ENCODE measurements around the gene PPP1R12C. TPM values are rescaled to one million over a fixed set of nuclear protein-coding genes. Genes with fewer than 3 reads are reported as not detected.

Gene PPP1R12C
- total RNA-seq, 6 experiments from 2014 or later: 35.6 to 48.1 (median 41.7) TPM

- WGBS (ENCODE audit: insufficient coverage, low coverage, low lambda C conversion rate, missing lambda C conversion rate): 8% methylated on average over 26 of the region's 55 CpGs
- H3K36me3 ChIP-seq: no peaks in the 10 kb centered on the region
Measured at GRCh38 chr19:55080121-55080967, 37.1 kb downstream of the PPP1R12C start.

GRCh38 chr19:55079400-55080038, 37.9 kb downstream of the PPP1R12C start:
- DNase-seq: peak in 1 of 3 donors; percentile 19
- peaks cover 0 to 8% (median 0%) of the 10 kb centered on the region in 4 donors for H3K4me1 ChIP-seq
- TF ChIP-seq CTCF (IDR thresholded peaks at IDR 0.05): no peak
- no peak for TF ChIP-seq POLR2A (IDR thresholded peaks at IDR 0.05)
- peaks cover 0 to 8% of the 10 kb centered on the region in 2 donors for H3K27me3 ChIP-seq
- no peaks in the 10 kb centered on the region for H3K9me3 ChIP-seq
- H3K27ac ChIP-seq: no peak overlapping the region
- H3K4me3 ChIP-seq: no peak overlapping the region
- intact Hi-C loops (cut with DNase I): no loop called here
- no peaks in the 10 kb centered on the region for H3K36me3 ChIP-seq
- ATAC-seq: no peak
- WGBS (ENCODE audit: insufficient coverage, low coverage, low lambda C conversion rate, missing lambda C conversion rate): 58% methylated on average over 6 of the region's 19 CpGs

More at GRCh38 chr19:55080121-55080967, 37.1 kb downstream of the PPP1R12C start:
- peak; percentile 52 to 74 (median 68) for ATAC-seq
- peaks cover 0 to 8% of the 10 kb centered on the region in 2 donors for H3K27me3 ChIP-seq
- DNase-seq: peak in 2 of 3 donors; percentile 51 to 66
- peak overlapping the region in 1 of 3 donors; percentile 38 for H3K4me3 ChIP-seq
- H3K27ac ChIP-seq: no peak overlapping the region
- H3K9me3 ChIP-seq: no peaks in the 10 kb centered on the region
- H3K4me1 ChIP-seq: peaks cover 0 to 8% (median 0%) of the 10 kb centered on the region in 4 donors
- intact Hi-C loops (cut with DNase I): no loop called here
- no peak for TF ChIP-seq POLR2A (IDR thresholded peaks at IDR 0.05)
- no peak for TF ChIP-seq CTCF (IDR thresholded peaks at IDR 0.05)

- H3K9me3 ChIP-seq: no peaks in the 10 kb centered on the region
- TF ChIP-seq POLR2A (IDR thresholded peaks at IDR 0.05) (no peak), CTCF (IDR thresholded peaks at IDR 0.05) (no peak)
- intact Hi-C loops (cut with DNase I): no loop called here
- DNase-seq: no peak
- peaks cover 0 to 8% of the 10 kb centered on the region in 2 donors for H3K27me3 ChIP-seq
- no peaks in the 10 kb centered on the region for H3K36me3 ChIP-seq
- no peak overlapping the region for H3K4me3 ChIP-seq
- peaks cover 0 to 8% (median 0%) of the 10 kb centered on the region in 4 donors for H3K4me1 ChIP-seq
- WGBS (ENCODE audit: insufficient coverage, low coverage, low lambda C conversion rate, missing lambda C conversion rate): no CpG with 5 or more reads among the region's 5 CpGs
- no peak overlapping the region for H3K27ac ChIP-seq
- no peak for ATAC-seq
Measured at GRCh38 chr19:55078996-55079395, 38.4 kb downstream of the PPP1R12C start.

- DNase-seq: no peak
- no peak for TF ChIP-seq POLR2A (IDR thresholded peaks at IDR 0.05)
- TF ChIP-seq CTCF (IDR thresholded peaks at IDR 0.05): no peak
- WGBS (ENCODE audit: insufficient coverage, low coverage, low lambda C conversion rate, missing lambda C conversion rate): 67% methylated on average over 2 of the region's 2 CpGs
- Histone ChIP-seq H3K27me3 (peaks cover 0 to 6% of the 10 kb centered on the region in 2 donors), H3K4me3 (no peak overlapping the region), H3K27ac (no peak overlapping the region), H3K36me3 (no peaks in the 10 kb centered on the region), H3K4me1 (peaks cover 0 to 8% (median 0%) of the 10 kb centered on the region in 4 donors), H3K9me3 (no peaks in the 10 kb centered on the region)
- intact Hi-C loops (cut with DNase I): no loop called here
- ATAC-seq: no peak
Measured at GRCh38 chr19:55077106-55077505, 40.3 kb downstream of the PPP1R12C start.

Data from right lobe of liver (tissue), 6 donors.